ENCODE results near the gene GALNT6. TPM values are rescaled to one million over a fixed set of nuclear protein-coding genes. Genes with fewer than 3 reads are reported as not detected.
"Not testable (repeated sequence)": the region's sequence is repeated elsewhere in the genome, so short reads cannot be mapped to it uniquely, and the experiment has no call there.

Gene GALNT6
- total and polyA plus RNA-seq, 7 donors = 0.10 to 2.1 (median 0.40) TPM

DNA sequence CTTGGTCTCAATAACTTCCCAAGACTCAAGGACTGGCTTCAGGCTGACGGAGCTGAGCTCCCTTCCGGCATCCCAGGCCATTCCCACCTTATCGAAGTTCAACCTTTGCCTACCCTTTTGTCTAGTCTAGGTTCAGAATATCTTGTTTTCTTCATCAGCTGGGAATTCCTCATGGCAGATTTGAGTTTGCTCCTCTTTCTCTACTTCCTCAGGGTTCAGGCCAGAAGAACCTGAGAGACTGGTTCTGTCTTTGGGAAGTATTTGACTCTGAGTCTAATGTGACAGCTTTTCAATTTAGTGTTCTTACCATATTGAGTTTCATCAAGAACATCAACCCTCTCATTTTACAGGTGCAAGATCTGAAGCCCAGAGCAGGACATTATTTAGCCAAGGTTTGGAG, 69.3 kb downstream of the GALNT6 start:
- WGBS, 3 donors = 86 to 95% (median 92%) methylated on average over 3 of the region's 3 CpGs
- no peak for ATAC-seq

GRCh38 chr12:51320695-51321320, 70.4 kb downstream of the GALNT6 start:
- Histone ChIP-seq H3K4me1 (no peaks in the 10 kb centered on the region), H3K27me3 (ENCODE audit: insufficient read depth in 3 of 3, low read length in 2 of 3) (no peaks in the 10 kb centered on the region), H3K9me3 (no peaks in the 10 kb centered on the region), H3K27ac (no peak overlapping the region), H3K4me3 (no peak overlapping the region), H3K36me3 (ENCODE audit: insufficient read depth in 1 of 2, low read depth in 1 of 2) (no peaks in the 10 kb centered on the region)
- 13 to 25% (median 20%) methylated on average over 3 of the region's 3 CpGs for WGBS, 3 donors
- intact Hi-C loops (cut with DNase I) = no loop called here
- DNase-seq = no peak
- ATAC-seq = no peak
- TF ChIP-seq, protein P1, sequence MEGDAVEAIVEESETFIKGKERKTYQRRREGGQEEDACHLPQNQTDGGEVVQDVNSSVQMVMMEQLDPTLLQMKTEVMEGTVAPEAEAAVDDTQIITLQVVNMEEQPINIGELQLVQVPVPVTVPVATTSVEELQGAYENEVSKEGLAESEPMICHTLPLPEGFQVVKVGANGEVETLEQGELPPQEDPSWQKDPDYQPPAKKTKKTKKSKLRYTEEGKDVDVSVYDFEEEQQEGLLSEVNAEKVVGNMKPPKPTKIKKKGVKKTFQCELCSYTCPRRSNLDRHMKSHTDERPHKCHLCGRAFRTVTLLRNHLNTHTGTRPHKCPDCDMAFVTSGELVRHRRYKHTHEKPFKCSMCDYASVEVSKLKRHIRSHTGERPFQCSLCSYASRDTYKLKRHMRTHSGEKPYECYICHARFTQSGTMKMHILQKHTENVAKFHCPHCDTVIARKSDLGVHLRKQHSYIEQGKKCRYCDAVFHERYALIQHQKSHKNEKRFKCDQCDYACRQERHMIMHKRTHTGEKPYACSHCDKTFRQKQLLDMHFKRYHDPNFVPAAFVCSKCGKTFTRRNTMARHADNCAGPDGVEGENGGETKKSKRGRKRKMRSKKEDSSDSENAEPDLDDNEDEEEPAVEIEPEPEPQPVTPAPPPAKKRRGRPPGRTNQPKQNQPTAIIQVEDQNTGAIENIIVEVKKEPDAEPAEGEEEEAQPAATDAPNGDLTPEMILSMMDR (IDR thresholded peaks at IDR 0.05) = no peak

More for the DNA sequence above, 69.3 kb downstream of the GALNT6 start:
- no peaks in the 10 kb centered on the region for H3K9me3 ChIP-seq
- no peaks in the 10 kb centered on the region for H3K4me1 ChIP-seq
- H3K4me3 ChIP-seq = no peak overlapping the region
- no peaks in the 10 kb centered on the region for H3K36me3 ChIP-seq (ENCODE audit: insufficient read depth in 1 of 2, low read depth in 1 of 2)
- intact Hi-C loops (cut with DNase I) = no loop called here
- TF ChIP-seq, protein P1 (IDR thresholded peaks at IDR 0.05) = no peak
- no peaks in the 10 kb centered on the region for H3K27me3 ChIP-seq (ENCODE audit: insufficient read depth in 3 of 3, low read length in 2 of 3)
- no peak overlapping the region for H3K27ac ChIP-seq
- no peak for DNase-seq

DNA sequence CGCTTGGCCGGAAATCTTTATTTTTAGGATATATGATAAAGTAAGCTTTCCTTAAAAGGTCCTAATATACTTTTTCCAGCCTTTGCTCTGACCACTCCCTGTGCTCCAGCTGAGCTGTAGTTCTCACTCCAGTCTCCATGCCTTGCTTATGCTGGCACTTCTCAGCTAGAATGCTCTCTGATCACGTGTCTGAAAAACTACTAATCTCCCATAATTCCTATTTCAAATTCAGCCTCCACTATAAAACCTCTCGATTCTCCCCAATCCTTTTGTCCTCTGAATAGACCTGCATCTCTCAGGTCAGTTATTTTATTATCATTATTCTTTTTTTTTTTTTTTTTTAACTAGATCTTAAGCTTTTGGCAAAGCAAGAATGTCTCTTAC, 70.9 kb downstream of the GALNT6 start:
- Histone ChIP-seq H3K4me1 (no peaks in the 10 kb centered on the region), H3K36me3 (ENCODE audit: insufficient read depth in 1 of 2, low read depth in 1 of 2) (no peaks in the 10 kb centered on the region), H3K27me3 (ENCODE audit: insufficient read depth in 3 of 3, low read length in 2 of 3) (no peaks in the 10 kb centered on the region), H3K9me3 (no peaks in the 10 kb centered on the region), H3K27ac (no peak overlapping the region), H3K4me3 (no peak overlapping the region)
- WGBS, 3 donors = 62 to 68% (median 68%) methylated on average over 4 of the region's 4 CpGs
- no peak for ATAC-seq
- intact Hi-C loops (cut with DNase I) = no loop called here
- DNase-seq = no peak
- TF ChIP-seq, protein P1 (IDR thresholded peaks at IDR 0.05) = no peak

GRCh38 chr12:51318846-51319599, 72.2 kb downstream of the GALNT6 start:
- no peaks in the 10 kb centered on the region for H3K9me3 ChIP-seq
- no peaks in the 10 kb centered on the region for H3K27me3 ChIP-seq (ENCODE audit: insufficient read depth in 3 of 3, low read length in 2 of 3)
- TF ChIP-seq, protein P1 (IDR thresholded peaks at IDR 0.05) = no peak
- H3K27ac ChIP-seq = no peak overlapping the region
- intact Hi-C loops (cut with DNase I) = no loop called here
- DNase-seq (no peak), ATAC-seq (no peak)
- WGBS, 3 donors = 62 to 68% (median 67%) methylated on average over 3 of the region's 3 CpGs
- no peaks in the 10 kb centered on the region for H3K4me1 ChIP-seq
- H3K36me3 ChIP-seq (ENCODE audit: insufficient read depth in 1 of 2, low read depth in 1 of 2) = no peaks in the 10 kb centered on the region
- H3K4me3 ChIP-seq = no peak overlapping the region

DNA sequence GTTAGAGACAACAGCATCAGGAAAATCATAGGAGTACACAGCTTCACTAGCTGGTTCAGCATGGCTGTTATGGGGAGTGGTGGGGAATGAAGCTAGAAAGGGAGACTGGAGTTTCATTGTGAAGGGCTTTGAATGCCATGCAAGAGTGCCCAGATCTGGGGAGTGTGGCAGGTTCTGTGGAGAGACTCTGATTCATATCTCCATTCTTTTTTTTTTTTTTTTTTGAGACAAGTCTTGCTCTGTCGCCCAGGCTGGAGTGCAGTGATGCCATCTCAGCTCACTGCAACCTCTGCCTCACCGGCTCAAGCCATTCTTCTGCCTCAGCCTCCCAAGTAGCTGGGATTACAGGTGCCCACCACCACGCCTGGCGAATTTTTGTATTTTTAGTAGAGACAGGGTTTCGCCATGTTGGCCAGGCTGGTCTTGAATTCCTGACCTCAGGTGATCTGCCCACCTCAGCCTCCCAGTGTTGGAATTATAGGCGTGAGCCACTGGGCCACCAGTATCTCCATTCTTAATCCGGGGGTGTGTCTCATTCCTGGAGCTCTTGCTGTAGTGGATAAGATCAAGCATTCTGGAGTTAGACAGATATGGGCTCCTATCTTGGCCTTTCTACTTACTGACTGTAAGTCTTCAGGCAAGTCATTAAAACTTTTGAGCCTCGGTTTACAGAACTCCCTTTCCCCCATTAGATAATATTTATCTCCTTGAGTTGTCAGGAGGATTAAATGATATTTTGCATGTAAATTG, 73.0 kb downstream of the GALNT6 start:
- intact Hi-C loops (cut with DNase I); H3K4me3 ChIP-seq; H3K9me3 ChIP-seq; H3K36me3 ChIP-seq (ENCODE audit: insufficient read depth in 1 of 2, low read depth in 1 of 2); DNase-seq; H3K4me1 ChIP-seq; H3K27ac ChIP-seq; H3K27me3 ChIP-seq (ENCODE audit: insufficient read depth in 3 of 3, low read length in 2 of 3); ATAC-seq: not testable (repeated sequence)
- WGBS, 3 donors = 96% methylated on average over 8 of the region's 8 CpGs
